ENCODE measurements around the gene STAT5B. TPM values are rescaled to one million over a fixed set of nuclear protein-coding genes. Genes with fewer than 3 reads are reported as not detected.

STAT5B gene
- total RNA-seq, 3 donors from 2014 or later: 97.2 to 130 (median 101) TPM

DNA sequence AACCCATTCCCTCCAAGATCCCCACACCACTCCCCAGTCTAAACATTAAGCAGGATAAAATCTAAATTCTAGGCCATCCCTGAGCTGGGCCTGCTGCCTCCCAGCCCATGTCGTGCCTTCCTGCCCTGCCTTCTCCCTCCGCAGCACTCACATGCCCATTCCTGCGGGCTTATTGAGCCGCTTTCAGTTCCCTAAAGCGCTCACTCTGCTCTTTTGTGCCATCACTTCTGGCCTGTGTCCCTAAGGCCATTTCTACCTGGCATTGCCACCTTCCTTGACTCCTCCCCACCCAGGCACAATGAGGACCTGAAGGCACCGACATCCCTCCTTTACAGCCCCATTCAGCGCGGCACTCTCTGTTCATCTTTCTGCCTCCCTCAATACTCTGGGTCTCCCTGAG is 108.4 kb downstream of the STAT5B start:
- intact Hi-C loops (cut with DNase I; ENCODE audit: low total_unique reads): no loop called here
- H3K4me3 ChIP-seq: no peak overlapping the region
- no peaks in the 10 kb centered on the region for H3K27me3 ChIP-seq
- DNase-seq (ENCODE audit: low spot score in 2 of 2): no peak
- H3K4me1 ChIP-seq: no peaks in the 10 kb centered on the region
- H3K36me3 ChIP-seq: no peaks in the 10 kb centered on the region
- TF ChIP-seq, protein P1, sequence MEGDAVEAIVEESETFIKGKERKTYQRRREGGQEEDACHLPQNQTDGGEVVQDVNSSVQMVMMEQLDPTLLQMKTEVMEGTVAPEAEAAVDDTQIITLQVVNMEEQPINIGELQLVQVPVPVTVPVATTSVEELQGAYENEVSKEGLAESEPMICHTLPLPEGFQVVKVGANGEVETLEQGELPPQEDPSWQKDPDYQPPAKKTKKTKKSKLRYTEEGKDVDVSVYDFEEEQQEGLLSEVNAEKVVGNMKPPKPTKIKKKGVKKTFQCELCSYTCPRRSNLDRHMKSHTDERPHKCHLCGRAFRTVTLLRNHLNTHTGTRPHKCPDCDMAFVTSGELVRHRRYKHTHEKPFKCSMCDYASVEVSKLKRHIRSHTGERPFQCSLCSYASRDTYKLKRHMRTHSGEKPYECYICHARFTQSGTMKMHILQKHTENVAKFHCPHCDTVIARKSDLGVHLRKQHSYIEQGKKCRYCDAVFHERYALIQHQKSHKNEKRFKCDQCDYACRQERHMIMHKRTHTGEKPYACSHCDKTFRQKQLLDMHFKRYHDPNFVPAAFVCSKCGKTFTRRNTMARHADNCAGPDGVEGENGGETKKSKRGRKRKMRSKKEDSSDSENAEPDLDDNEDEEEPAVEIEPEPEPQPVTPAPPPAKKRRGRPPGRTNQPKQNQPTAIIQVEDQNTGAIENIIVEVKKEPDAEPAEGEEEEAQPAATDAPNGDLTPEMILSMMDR (IDR thresholded peaks at IDR 0.05): no peak
- no peaks in the 10 kb centered on the region for H3K9me3 ChIP-seq
- H3K27ac ChIP-seq: no peak overlapping the region

DNA sequence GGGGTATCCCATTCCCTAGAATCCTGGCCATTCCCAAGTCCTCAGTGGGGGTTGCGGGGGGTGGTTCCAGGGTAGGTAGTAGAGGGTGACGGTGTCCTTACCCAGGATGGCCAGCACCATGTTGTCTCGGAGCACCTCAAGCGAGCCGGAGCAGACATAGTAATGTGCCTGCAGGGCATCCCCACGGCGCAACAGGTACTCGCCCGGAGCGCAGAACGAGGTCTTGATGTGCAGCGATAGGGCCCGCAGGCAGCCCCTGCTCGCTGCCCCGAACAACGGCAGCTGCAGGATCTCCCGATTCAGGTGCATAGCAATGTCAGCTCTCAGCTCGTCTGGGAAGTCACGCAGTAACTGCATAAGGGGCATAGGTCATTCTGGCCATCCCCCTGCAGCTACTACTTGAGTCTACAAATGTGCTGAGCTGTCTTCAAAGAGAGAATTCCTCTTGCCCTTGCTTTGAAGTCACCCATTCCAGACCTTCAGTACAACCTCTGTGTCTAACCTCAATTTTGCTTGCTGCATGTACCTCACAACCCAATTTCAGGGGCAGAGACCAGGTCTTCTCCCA is 109.9 kb downstream of the STAT5B start:
- no peak for DNase-seq (ENCODE audit: low spot score in 2 of 2)
- H3K4me3 ChIP-seq: no peak overlapping the region
- H3K36me3 ChIP-seq: no peaks in the 10 kb centered on the region
- H3K4me1 ChIP-seq: no peaks in the 10 kb centered on the region
- no peaks in the 10 kb centered on the region for H3K9me3 ChIP-seq
- intact Hi-C loops (cut with DNase I; ENCODE audit: low total_unique reads): no loop called here
- H3K27ac ChIP-seq: no peak overlapping the region
- no peaks in the 10 kb centered on the region for H3K27me3 ChIP-seq
- TF ChIP-seq, protein P1 (IDR thresholded peaks at IDR 0.05): no peak
- TF ChIP-seq POLR2A (IDR thresholded peaks at IDR 0.05): no peak
- no peak for TF ChIP-seq POLR2AphosphoS5 (IDR thresholded peaks at IDR 0.05)

DNA sequence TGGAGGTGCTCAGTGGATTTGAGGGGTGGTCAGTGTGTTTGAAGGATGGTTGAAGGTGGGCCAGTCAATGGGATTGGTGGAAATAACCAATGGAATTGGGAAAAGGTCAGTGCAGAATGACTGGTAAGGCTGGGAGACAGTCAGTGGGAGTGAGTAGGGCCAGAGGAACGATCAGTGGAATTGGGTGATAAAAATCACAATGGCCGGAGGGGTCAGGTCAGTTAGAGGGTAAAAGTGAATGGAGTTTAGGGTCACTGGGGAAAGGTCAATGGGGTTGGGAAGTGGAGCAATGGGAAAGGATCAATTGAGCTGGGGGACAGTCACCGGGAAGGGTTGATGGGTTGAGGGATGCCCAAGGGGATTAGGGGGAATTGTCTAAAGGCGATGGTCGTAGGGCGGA is 110.4 kb downstream of the STAT5B start:
- Histone ChIP-seq H3K4me3 (no peak overlapping the region), H3K27me3 (no peaks in the 10 kb centered on the region), H3K9me3 (no peaks in the 10 kb centered on the region), H3K4me1 (no peaks in the 10 kb centered on the region), H3K36me3 (no peaks in the 10 kb centered on the region), H3K27ac (no peak overlapping the region)
- intact Hi-C loops (cut with DNase I; ENCODE audit: low total_unique reads): no loop called here
- TF ChIP-seq POLR2A (IDR thresholded peaks at IDR 0.05): no peak
- TF ChIP-seq, protein P1 (IDR thresholded peaks at IDR 0.05): no peak
- TF ChIP-seq POLR2AphosphoS5 (IDR thresholded peaks at IDR 0.05): no peak
- DNase-seq (ENCODE audit: low spot score in 2 of 2): no peak

DNA sequence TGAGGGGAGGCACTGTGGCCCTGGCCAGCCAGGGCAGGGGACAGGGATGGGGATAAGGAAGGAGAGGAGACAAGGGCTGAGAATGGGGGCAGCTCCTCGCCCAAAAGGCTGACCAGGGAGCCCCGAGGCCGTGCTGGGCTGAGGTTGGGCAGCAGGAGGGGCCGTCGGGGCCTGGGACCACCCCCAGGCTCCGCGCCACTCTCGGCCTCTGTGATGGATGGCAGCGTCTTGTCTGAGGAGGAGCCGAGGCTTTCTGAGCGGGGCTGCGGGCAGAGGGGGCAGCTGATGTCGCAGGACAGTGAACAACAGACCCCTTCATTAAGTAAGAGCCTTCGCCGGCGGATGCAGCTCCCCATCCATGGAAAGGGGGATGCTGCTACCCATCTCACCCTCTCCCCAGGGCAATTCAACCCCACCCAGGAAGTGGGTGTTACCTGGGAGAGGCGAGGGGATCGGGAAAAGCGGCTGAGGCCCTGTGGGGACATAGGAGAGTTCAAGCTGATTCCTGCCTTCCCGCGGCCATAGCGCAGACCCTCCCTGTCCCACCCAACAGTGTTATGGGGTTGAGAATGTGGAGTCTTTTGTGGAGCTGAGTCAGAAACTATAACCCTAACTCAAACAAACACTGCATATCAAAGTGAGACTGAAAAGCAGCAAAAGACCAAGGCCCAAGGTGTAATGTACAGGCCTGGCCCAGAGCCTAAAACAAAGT is 112.3 kb downstream of the STAT5B start:
- Histone ChIP-seq H3K9me3 (no peaks in the 10 kb centered on the region), H3K27ac (no peak overlapping the region), H3K27me3 (no peaks in the 10 kb centered on the region), H3K4me3 (no peak overlapping the region), H3K4me1 (no peaks in the 10 kb centered on the region), H3K36me3 (no peaks in the 10 kb centered on the region)
- no peak for DNase-seq (ENCODE audit: low spot score in 2 of 2)
- intact Hi-C loops (cut with DNase I; ENCODE audit: low total_unique reads): no loop called here
- TF ChIP-seq POLR2A (IDR thresholded peaks at IDR 0.05) (no peak), POLR2AphosphoS5 (IDR thresholded peaks at IDR 0.05) (no peak)
- TF ChIP-seq, protein P1 (IDR thresholded peaks at IDR 0.05): no peak

DNA sequence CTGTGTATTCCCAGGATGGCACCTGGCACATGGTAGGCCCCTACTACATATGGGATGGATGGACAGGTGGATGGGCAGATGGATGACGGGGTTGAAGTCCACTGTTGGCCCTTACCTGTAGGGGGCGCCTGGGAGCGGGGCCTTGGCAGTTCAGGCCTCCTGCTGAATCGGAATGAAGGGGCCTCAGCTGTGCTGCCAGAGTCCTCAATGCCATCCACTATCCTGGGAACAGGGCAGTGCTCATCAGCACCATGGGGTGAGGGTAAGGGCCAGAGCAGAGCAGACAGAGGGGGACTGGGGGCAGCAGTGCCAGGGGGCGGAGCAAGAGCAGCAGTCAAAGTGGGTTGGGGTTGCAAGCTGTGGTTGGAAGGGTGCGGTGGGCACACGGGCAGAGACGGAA is 113.1 kb downstream of the STAT5B start:
- no peak overlapping the region for H3K27ac ChIP-seq
- TF ChIP-seq, protein P1 (IDR thresholded peaks at IDR 0.05): no peak
- H3K4me1 ChIP-seq: no peaks in the 10 kb centered on the region
- no peaks in the 10 kb centered on the region for H3K9me3 ChIP-seq
- DNase-seq (ENCODE audit: low spot score in 2 of 2): no peak
- no peaks in the 10 kb centered on the region for H3K36me3 ChIP-seq
- no peak overlapping the region for H3K4me3 ChIP-seq
- intact Hi-C loops (cut with DNase I; ENCODE audit: low total_unique reads): no loop called here
- no peaks in the 10 kb centered on the region for H3K27me3 ChIP-seq
